GM21717 (cell line): ENCODE data around the gene ATXN7L1.

Source experiments
- ATAC-seq: cut with Tn5 transposase; IDR thresholded peaks from one replicate; pipeline ENCODE4 v1.9.1; 2021; ENCODE audit warnings: mild to moderate bottlenecking, moderate library complexity; ENCODE audit not compliant: unreplicated experiment

ATXN7L1 gene

GRCh38 chr7:105682341-105683060 lies 193.9 kb downstream of the ATXN7L1 start:
- ATAC-seq, result no peak

DNA sequence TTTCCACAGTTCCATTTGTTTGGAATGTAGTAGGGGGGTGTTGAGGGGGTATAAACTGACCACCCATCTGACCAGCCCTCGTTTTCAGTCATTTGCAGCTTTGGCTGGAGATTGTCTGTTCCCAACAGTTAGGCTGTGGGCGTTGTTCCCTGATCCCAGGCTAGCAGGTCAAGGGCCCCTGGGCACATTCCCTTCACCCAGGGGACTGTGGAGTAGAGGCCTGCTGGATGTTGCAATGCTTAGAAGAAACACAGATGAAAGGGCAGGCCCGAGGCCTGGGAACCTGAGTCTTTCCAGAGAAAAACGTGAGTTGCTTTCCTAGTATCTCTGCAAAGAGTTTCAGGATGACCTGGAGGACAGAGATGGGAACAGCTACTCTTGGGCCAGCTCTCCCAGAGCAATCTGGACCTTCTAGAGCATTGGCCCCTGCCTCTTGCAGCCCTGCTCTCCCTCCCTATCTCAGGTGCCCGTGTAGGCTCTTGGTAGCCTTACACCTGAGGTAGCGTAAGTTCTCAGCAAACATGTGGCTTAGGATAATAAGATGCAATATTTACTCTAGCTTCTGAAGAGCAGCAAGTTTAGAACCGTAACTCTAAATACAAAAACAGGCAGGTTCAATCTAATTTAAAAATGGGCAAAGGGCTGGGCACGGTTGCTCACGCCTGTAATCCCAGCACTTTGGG lies 195.8 kb downstream of the ATXN7L1 start:
- no peak for ATAC-seq

DNA sequence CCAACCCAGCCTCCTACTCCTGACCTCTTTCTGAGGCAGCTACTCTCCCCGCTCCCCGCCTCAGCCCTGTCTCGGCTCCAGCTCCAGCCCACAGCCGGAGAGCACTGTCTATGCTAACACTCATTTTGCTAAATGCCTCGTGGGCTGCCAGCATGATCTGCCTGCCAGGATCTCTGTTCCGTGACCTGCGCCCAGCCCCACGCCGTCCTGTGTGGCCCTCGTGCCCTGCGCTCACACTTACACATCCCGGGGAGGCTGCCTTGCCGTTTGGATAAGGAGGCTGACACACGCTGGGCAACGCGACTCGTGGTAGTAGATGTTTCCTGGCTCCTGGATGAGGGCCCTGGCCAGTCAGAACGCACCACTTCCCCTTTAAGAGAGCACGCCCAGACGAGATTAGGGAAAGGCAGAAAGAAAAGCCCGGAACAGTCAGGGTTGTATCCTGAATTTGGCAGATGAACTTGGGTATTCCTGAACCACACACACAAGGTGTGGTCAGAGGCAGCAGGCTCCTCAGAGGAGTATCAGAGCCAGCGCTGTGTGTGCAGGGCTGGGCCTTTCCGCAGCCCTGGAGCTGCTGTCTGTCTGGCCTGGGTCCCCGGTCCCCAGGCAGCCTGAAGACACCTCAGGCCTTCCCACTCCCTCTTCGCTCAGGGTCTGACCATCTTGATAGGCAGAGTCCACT lies 197.4 kb downstream of the ATXN7L1 start:
- ATAC-seq, result peak; percentile 59

DNA sequence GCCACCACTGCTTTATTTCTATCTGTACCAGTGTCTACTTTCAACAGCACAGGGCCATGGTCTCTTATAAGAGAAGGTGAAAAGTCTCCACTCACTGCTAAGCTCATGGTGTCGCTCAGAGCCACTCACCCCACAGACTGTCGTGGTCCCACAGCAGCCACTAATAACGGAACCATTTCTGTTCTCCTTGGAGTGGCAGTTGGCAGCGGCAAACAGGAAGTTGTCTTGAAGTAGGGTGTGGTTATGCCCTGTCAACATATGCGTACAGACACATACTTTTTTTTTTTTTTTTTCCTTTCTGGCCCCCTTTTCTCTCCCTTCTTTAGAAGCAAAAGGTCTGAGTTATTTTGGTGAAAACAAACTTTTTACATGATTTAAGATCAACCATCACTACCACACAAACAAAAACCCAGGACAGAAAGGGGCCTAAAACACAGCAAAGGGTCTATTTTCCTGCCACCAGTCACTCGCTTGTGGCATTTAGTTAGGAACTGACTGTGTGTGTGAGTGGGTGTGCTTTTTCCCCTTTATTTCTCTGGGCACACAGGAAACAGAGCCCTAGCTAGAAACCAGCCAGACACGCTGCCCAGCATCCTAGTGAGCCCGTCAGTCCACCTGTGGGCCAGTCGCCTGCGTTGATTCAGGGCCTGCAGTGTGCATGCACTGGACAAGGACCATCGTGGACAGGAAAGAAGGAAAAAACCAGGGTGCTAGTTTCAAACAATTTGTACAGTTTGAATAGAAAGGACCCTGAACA lies 198.4 kb downstream of the ATXN7L1 start:
- ATAC-seq, result peak; percentile 67

- ATAC-seq, result no peak
Measured at GRCh38 chr7:105677410-105677730, 199.0 kb downstream of the ATXN7L1 start.

GRCh38 chr7:105675934-105676371 lies 200.4 kb downstream of the ATXN7L1 start:
- ATAC-seq, result no peak

DNA sequence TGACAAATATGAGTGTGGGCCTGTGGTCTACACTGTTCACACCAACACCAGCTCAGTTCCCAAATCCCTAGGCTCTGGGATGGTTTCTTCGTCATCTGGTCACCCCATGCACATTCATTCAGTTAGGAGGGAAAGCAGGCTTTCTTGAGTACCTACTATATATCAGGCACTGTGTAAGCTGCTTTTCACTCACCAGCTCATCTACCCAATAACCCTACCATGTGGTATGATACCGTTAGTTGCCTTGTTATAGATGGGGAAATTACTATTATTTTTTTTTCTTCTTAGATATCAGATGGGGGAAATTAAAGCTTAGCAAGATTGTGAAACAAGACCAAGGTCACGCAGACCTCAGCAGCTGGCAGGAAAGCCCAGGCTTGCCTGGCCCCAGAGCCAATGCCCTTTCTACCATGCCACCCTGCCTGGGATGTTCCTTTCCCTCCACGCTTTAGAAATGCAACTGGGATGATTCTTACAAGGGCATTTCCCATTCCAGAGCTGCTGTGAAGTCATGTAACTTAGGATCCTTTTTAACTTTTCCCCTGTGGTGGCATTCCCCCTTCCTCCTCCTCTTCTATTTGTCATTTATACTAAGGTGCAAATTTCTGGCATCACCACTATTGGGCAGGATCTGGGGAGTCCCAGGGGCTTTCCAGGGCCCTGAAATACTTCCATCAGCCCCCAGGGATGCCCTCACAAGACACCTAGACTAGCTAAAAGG lies 202.0 kb downstream of the ATXN7L1 start:
- no peak for ATAC-seq

- no peak for ATAC-seq
Measured at GRCh38 chr7:105673367-105674084, 202.9 kb downstream of the ATXN7L1 start.

GRCh38 chr7:105672801-105673200 lies 203.6 kb downstream of the ATXN7L1 start:
- ATAC-seq, result no peak

GRCh38 chr7:105666324-105666723 lies 210.1 kb downstream of the ATXN7L1 start:
- no peak for ATAC-seq

GRCh38 chr7:105665684-105666083 lies 210.7 kb downstream of the ATXN7L1 start:
- ATAC-seq, result no peak

DNA sequence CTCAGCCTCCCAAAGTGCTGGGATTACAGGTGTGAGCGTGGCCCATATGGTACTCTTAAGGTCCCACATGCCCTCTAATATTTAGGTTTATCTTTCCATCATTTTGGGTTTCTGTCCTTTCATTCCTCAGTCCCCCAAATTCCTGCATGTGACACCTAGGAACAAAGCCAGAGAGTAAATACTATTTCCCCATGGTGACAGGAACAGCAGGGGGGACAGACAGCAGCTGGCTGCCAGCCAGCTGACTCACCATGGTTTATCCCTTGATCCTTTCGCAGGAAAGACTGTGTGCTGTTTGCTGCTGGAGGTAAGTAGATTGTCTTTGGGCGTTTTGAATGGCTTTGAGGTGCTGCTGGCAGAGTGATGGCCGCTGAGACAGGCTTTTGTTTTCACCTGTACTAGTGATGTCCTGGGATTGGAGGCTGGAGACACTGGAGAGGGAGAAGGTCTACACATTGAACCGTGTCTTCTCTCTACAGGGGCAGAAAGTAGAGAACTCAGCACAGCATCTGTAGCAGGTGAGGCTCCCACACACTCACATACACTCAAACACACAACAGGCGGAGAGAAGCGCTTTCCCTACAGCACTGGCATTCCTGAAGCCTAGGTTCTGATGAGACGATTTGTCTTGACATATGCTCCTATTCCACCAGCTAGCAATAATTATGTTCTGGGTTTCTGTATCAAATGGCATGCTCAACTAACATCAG lies 211.4 kb downstream of the ATXN7L1 start:
- no peak for ATAC-seq

GRCh38 chr7:105662998-105663397 lies 213.4 kb downstream of the ATXN7L1 start:
- ATAC-seq, result no peak

DNA sequence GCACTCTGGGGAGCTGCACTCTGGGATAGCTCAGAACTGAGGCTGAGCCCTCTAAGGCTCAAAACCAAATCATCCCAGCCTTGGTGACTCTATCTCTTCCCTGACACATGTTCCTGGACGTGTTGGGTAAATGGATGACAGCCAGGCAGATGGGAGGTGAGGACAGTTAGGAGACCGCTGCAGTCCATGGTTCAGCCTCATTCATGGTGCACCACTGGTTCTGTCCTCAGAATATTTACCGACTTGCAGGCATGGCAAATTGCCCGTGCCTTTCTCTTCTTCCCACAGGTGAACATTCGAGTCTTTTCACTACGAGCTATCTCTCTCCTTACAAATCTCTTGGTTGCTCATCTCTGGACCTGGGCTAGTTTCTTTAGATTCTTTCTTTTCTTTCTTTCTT lies 214.8 kb downstream of the ATXN7L1 start:
- ATAC-seq, result no peak

GRCh38 chr7:105656922-105657521 lies 219.4 kb downstream of the ATXN7L1 start:
- no peak for ATAC-seq

DNA sequence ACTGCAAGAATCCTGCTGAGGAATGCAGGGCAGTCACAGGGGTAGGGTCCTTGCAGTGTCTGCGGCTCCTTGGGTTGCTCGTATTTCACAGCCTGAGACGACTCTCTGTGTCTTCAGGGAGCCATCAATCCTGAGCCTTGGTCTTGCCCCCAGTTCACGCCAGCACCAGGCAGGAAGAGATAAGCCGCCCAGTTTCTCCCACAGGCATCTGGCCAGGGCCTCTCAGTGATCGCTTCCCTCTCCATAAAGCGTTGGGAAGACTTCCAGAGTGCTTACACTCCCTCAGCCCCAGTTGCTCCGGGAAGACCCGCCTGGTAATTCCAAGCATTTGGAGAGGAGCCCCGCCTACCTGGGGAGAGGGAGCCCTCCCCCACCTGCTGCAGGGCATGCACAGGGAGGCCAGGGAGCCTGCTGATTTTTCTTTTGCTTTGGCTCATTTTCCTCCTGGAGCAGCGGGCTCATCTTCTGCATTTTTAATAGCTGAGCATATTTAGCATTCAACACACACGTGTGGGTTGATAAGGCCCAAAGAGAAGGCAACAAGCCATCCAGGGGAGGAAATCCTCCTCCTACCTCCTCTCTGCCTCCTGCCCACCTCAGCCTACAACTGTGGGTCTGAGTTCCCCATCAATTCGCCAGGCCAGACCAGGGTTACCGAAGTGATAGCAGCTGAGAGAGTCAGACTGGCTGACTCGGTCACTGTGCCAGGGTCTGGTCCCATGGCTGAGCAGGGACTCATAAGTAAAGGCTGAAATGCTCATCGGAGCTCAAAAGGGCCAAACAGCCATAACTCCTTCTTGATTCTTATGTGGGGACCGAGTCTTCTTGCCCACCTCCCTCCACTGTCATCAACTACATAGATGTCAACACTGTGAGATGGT lies 220.7 kb downstream of the ATXN7L1 start:
- no peak for ATAC-seq

DNA sequence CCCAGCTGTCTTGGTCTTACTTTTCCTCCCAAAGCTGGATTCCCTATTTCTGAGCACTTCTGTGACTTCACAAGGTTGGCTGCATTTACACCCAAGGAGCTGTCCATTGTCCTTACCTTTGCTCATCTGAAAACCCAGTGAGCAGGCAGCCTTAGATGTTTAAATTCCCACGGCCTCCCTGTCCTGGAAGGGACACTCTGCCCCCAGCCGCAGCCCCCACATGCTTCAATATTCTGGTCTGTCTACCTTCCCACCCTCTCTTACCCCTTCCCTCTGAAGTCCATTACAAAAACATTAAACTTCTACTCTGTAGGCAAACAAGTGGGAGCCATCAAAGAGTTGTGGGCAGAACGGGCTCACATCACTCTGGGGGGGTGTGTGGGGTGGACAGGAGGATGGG lies 221.3 kb downstream of the ATXN7L1 start:
- ATAC-seq, result no peak

DNA sequence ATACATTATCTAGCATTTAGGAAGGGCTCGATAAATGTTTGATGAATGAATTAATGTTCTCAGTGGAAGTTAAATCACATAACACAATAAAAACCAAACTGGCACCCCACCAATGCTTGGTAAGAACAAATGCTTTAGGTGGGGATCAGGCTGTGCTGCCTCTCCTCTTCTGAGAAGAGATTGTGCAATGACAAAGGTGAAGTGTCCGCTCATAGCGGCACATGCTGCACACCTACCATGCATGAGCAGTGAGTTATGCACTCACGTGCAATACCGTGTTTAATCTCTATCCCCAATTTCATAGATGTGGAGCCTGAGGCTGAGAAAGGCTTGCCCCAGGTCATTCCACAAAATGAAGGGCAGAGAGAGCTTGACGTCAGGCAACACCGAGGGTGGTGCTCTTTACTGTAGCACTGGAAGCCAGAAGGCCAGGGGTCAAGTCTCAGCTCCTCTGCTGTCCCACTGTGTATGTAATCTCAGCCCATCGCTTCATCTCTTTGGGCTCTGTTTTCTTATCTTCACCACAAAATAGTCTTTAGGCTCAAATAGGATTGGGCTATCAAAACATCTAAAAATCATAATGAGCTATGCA lies 222.2 kb downstream of the ATXN7L1 start:
- no peak for ATAC-seq
